Purkinje cell (primary cell): ENCODE results near the gene RGS9BP. TPM values are rescaled to one million over a fixed set of nuclear protein-coding genes. Genes with fewer than 3 reads are reported as not detected.

Experiments used
- polyA plus RNA-seq: library from polyadenylated mRNA; unstranded; fragments of >200 nt; fragmentation: Nextera tagmentation; gene quantifications from 2 replicates; pipeline ENCODE4 v1.2.1, GENCODE V29; 2014

Gene RGS9BP, protein sequence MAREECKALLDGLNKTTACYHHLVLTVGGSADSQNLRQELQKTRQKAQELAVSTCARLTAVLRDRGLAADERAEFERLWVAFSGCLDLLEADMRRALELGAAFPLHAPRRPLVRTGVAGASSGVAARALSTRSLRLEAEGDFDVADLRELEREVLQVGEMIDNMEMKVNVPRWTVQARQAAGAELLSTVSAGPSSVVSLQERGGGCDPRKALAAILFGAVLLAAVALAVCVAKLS
- polyA plus RNA-seq = 1.1 TPM in 1 of 2 replicates, not detected in the other

DNA sequence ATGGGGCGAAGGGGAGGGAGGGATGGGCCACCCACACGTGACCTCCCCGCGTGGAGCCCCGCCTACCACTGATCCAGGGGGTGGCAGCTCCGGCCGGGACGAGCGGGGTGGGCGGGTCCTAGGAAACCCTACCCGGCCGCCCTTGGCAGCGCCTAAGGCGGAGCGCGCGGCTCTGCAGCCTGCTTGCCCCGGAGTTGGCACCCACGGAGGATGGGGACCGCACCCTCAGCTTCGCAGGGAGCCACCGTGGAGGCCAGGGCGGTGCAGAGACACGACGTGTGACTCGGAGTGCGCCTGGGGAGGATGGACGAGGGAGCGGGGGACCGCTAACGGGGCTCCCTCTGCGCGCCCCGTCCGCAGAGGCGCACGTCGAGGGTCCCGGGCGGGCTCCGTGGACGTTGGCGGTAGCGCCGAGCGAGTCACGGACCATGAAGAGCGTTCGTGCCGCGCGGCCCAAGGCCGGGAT, at the start of gene RGS9BP:
Gene RGS9BP, plus strand, starts transcription at position 129 of the 466 bp plus-strand sequence. CDS start 416 bp downstream, outside the sequence.

DNA sequence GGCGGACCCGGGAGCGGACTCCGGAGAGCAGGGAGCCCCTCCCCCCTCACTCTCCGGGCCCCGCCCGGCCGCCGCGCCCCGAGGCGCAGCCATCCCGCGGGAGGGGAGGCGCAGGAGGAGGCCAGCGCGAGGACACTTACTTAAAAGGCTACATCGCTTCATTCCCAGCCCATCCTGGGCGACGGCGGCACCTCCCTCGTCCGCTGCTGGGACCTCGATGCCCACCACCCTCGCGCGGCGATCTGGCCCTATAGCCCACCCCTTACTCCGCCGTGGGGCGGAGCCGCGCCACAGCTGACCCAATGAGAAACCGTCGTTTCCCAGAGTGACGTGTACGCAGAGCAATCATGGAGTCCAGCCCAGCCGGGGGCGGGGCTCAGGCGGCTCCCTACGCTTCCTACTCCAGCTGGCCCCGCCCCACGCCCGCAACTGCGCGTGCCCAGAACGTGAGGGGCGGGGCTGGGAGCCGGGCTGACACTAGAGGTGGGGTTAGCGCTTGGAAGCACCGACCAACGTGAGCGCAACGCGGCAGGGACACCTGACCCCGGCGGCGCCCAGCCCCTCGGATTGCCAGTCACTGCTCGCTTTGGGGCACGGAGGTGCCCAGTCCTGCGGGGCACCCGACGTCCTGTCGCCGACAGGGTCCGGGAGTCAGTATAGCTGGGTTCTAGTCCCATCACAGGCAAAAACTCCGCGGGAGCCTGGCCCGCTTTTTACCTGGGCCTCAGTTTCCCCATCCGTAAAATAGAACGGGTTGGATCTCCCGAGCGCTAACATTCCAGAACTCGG, 523 bp upstream of the RGS9BP start, which contains the start of gene ANKRD27:
Gene ANKRD27, minus strand, starts transcription at position 250 of the 789 bp plus-strand sequence. CDS start 16,165 bp downstream, outside the sequence.

DNA sequence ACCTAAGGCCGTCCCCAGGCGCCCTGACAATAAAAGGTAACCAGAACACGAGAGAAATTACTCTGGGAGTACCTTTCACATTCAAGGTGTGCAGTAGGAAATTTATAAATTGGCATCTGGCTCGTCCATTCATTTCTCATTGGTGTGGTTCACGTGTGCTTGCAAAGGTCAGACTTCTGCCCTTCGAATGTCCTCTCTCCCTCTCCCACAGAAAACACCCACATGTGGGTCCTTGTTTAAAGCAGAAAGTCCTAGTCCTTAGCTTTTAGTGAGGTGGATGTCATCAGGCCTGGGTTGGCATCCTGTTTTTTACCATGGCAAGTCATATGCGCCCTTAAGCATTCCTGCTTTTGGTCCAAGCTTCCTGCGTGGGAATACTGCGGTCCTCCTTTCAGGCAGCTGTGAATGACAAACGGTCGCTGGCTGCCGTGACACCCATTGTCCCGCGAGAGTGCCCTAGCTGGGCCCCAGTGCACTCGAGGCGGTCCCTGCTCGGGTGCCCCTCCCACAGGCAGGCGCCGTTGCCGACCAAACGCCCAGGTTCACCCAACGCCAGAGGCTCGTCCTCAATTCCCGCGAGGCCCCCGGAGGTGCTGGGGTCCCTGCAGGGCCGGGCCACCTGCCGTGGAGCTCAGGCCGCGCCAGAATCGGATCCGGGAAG, 15.8 kb downstream of the RGS9BP start, which contains the start of gene NUDT19:
Gene NUDT19, plus strand, starts transcription at position 531 of the 661 bp plus-strand sequence. CDS start 140 bp downstream, outside the sequence.

DNA sequence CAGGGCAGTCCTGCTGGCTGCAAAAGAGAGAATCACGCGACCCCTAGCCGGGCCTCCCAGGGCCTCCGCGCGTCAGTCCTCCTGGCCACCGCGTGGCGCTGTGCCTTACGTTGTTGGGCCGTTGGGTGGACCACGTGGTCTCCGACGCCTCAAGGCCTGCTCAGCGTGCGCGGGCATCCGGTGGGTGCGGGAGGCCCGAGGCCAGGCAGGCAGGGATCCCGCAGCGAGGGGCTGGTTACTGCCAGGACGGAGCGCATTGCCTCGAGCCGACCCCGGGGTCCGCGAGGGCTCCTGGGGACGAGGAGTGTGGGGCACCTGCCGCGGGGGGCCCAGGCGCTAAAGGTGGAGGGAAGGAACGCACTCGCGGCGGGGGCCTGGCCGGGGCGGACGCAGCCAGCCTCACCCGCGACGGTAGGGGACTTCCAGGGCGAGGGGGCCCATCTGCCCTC, 44.0 kb downstream of the RGS9BP start, which contains the start of gene TDRD12:
Gene TDRD12, plus strand, starts transcription at position 157 of the 449 bp plus-strand sequence. CDS start 306 bp downstream, outside the sequence.

Other genes with a start within 250 kb of the RGS9BP start
- gene PDCD5, start 94.7 kb upstream of the RGS9BP start, polyA plus RNA-seq = 274 and 277 TPM in 2 replicates
- 4.8 and 7.5 TPM in 2 replicates for gene ANKRD27, start 668 bp upstream of the RGS9BP start, polyA plus RNA-seq
- gene NUDT19, start 16.0 kb downstream of the RGS9BP start, polyA plus RNA-seq = 2.1 and 7.5 TPM in 2 replicates
- 0.10 TPM in 1 of 2 replicates, not detected in the other for gene TDRD12, start 43.9 kb downstream of the RGS9BP start, polyA plus RNA-seq
- gene SLC7A9, start 193.9 kb downstream of the RGS9BP start, polyA plus RNA-seq = 0.63 and 3.4 TPM in 2 replicates